Suprapubic skin (tissue), 4 donors: ENCODE measurements around the gene GBP5. TPM values are rescaled to one million over a fixed set of nuclear protein-coding genes. Genes with fewer than 3 reads are reported as not detected.

Experiments
- DNase-seq, 2 donors: peaks; one replicate each; pipeline ENCODE4 v3.0.0-alpha.2; 2019; ENCODE audit warnings: low spot score in 2 of 2
- H3K27ac ChIP-seq: fragments of 200-600 bp; sonication (generic); one replicate; pipeline ENCODE4 v1.5.1; 2019
- H3K27me3 ChIP-seq: fragments of 200-600 bp; sonication (generic); one replicate; pipeline ENCODE4 v1.5.1; 2019
- H3K36me3 ChIP-seq: fragments of 200-600 bp; sonication (generic); one replicate; pipeline ENCODE4 v1.5.1; 2019
- H3K4me1 ChIP-seq: fragments of 200-600 bp; sonication (generic); one replicate; pipeline ENCODE4 v1.5.1; 2019
- H3K4me3 ChIP-seq: fragments of 200-600 bp; sonication (generic); one replicate; pipeline ENCODE4 v1.5.1; 2019; ENCODE audit warnings: mild to moderate bottlenecking
- H3K9me3 ChIP-seq: fragments of 200-600 bp; sonication (generic); one replicate; pipeline ENCODE4 v1.5.1; 2019
- CTCF ChIP-seq, 2 donors: fragments of 200-600 bp in 1 of 2; fragments of 450-650 bp in 1 of 2; sonication (generic) in 1 of 2; IDR thresholded peaks; one replicate each; pipeline ENCODE4 v1.5.1; 2016 to 2019; ENCODE audit warnings: antibody characterized with exemption in 2 of 2, mild to moderate bottlenecking in 1 of 2, moderate library complexity in 1 of 2
- EP300 ChIP-seq: sonication (generic); formaldehyde crosslinking; IDR thresholded peaks from one replicate; pipeline ENCODE4 v1.6.1; 2017; ENCODE audit warnings: antibody characterized with exemption
- POLR2A ChIP-seq, 2 donors: fragments of 450-650 bp; IDR thresholded peaks; one replicate each; pipeline ENCODE4 v1.6.1; 2017; ENCODE audit warnings: antibody characterized with exemption in 2 of 2, mild to moderate bottlenecking in 2 of 2, moderate library complexity in 2 of 2
- POLR2AphosphoS5 ChIP-seq, 3 donors: sonication (generic); formaldehyde crosslinking; IDR thresholded peaks; one replicate each; pipeline ENCODE4 v1.6.1; 2017; ENCODE audit warnings: antibody characterized with exemption in 3 of 3
- WGBS: methylation state at CpG from one replicate; pipeline ENCODE4 v1.1.5; 2018; 5-methylcytosine and 5-hydroxymethylcytosine counted together
- total RNA-seq, 4 donors: library from RNA; depleted of rRNA; stranded (reverse); fragments of >200 nt; gene quantifications; one replicate each; pipeline ENCODE4 v1.1.0, GENCODE V29; 2016

Gene GBP5
- total RNA-seq, 4 donors from 2014 or later = 0.21 to 0.38 (median 0.32) TPM; not detected in 1

- H3K4me1 ChIP-seq = peaks cover 8% of the 10 kb centered on the region
- H3K9me3 ChIP-seq = no peaks in the 10 kb centered on the region
- no peak for DNase-seq
- H3K27ac ChIP-seq = no peak overlapping the region
- no peaks in the 10 kb centered on the region for H3K36me3 ChIP-seq
- 82% methylated on average over 3 of the region's 3 CpGs for WGBS
- TF ChIP-seq POLR2AphosphoS5 (IDR thresholded peaks at IDR 0.05) (no peak), EP300 (no peak), CTCF (IDR thresholded peaks at IDR 0.05) (no peak), POLR2A (IDR thresholded peaks at IDR 0.05) (no peak)
- H3K27me3 ChIP-seq = no peaks in the 10 kb centered on the region
- H3K4me3 ChIP-seq = no peak overlapping the region
These were observed 5.1 kb upstream of the GBP5 start for GRCh38 chr1:89277725-89278124.

GRCh38 chr1:89276690-89277089 lies 4.0 kb upstream of the GBP5 start:
- H3K27ac ChIP-seq = no peak overlapping the region
- no peak for DNase-seq
- H3K27me3 ChIP-seq = no peaks in the 10 kb centered on the region
- H3K4me1 ChIP-seq = peaks cover 8% of the 10 kb centered on the region
- H3K4me3 ChIP-seq = no peak overlapping the region
- no peaks in the 10 kb centered on the region for H3K9me3 ChIP-seq
- TF ChIP-seq EP300 = no peak
- TF ChIP-seq CTCF (IDR thresholded peaks at IDR 0.05) = no peak
- no peak for TF ChIP-seq POLR2A (IDR thresholded peaks at IDR 0.05)
- no peak for TF ChIP-seq POLR2AphosphoS5 (IDR thresholded peaks at IDR 0.05)
- no peaks in the 10 kb centered on the region for H3K36me3 ChIP-seq
- 91% methylated on average over 3 of the region's 3 CpGs for WGBS

GRCh38 chr1:89274411-89274857 lies 1.8 kb upstream of the GBP5 start:
- DNase-seq = no peak
- Histone ChIP-seq H3K4me3 (no peak overlapping the region), H3K27me3 (no peaks in the 10 kb centered on the region), H3K9me3 (no peaks in the 10 kb centered on the region), H3K27ac (no peak overlapping the region), H3K36me3 (no peaks in the 10 kb centered on the region), H3K4me1 (peaks cover 13% of the 10 kb centered on the region)
- 34% methylated on average over 2 of the region's 2 CpGs for WGBS
- TF ChIP-seq CTCF (IDR thresholded peaks at IDR 0.05) (no peak), EP300 (no peak), POLR2A (IDR thresholded peaks at IDR 0.05) (no peak), POLR2AphosphoS5 (IDR thresholded peaks at IDR 0.05) (no peak)

- 93% methylated on average over 11 of the region's 13 CpGs for WGBS
These were observed 691 bp upstream of the GBP5 start for GRCh38 chr1:89273324-89273778.

More at GRCh38 chr1:89273324-89273778, 691 bp upstream of the GBP5 start:
- Histone ChIP-seq H3K27ac (no peak overlapping the region), H3K4me1 (peaks cover 13% of the 10 kb centered on the region), H3K27me3 (no peaks in the 10 kb centered on the region), H3K9me3 (no peaks in the 10 kb centered on the region), H3K36me3 (no peaks in the 10 kb centered on the region), H3K4me3 (no peak overlapping the region)
- no peak for TF ChIP-seq POLR2AphosphoS5 (IDR thresholded peaks at IDR 0.05)
- no peak for TF ChIP-seq POLR2A (IDR thresholded peaks at IDR 0.05)
- no peak for TF ChIP-seq EP300
- TF ChIP-seq CTCF (IDR thresholded peaks at IDR 0.05) = no peak
- DNase-seq = no peak
